H1 (cell line): Measurements from ENCODE around the gene TRIM15. TPM values are rescaled to one million over a fixed set of nuclear protein-coding genes. Genes with fewer than 3 reads are reported as not detected.

Source experiments
- CTCF ChIA-PET: fragments of 300-600 bp; sonication (Branson Sonifier 250); formaldehyde crosslinking; loops from one replicate; lab custom pipeline; 2021; ENCODE audit not compliant: partially characterized antibody; lab: Charles Lee
- POLR2A ChIA-PET: fragments of 300-600 bp; sonication (Branson Sonifier 250); formaldehyde crosslinking; loops from one replicate; lab custom pipeline; 2021; ENCODE audit warnings: inconsistent platforms; ENCODE audit not compliant: partially characterized antibody; lab: Charles Lee
- DNase-seq, 2 experiments: peaks; one replicate each; pipeline versions ENCODE4 v3.0.0 to v3.0.0-alpha.2; 2010 to 2022; ENCODE audit warnings: low spot score in 2 of 2, low read depth in 1 of 2, mixed read lengths in 1 of 2
- FAIRE-seq: peaks from 2 replicates; lab custom pipeline; 2011; peaks lifted over from hg19 to GRCh38; lab: Jason Lieb, UNC
- H2AFZ ChIP-seq: 2 replicates; pipeline ENCODE4 v1.8.1; 2012; ENCODE audit warnings: low read length, inconsistent platforms
- H2AK5ac ChIP-seq: 2 replicates; pipeline ENCODE4 v1.6.1; 2013; ENCODE audit warnings: low read depth, low read length
- H2BK120ac ChIP-seq: replicated peaks from 2 replicates; pipeline ENCODE3; 2013; ENCODE audit warnings: low read depth, low read length, inconsistent platforms
- H2BK12ac ChIP-seq: 2 replicates; pipeline ENCODE4 v1.6.1; 2013; ENCODE audit warnings: low read depth, low read length
- H2BK15ac ChIP-seq: 2 replicates; pipeline ENCODE4 v1.6.1; 2013; ENCODE audit warnings: low read length
- H2BK20ac ChIP-seq: 2 replicates; pipeline ENCODE4 v1.6.1; 2013; ENCODE audit warnings: low read length
- H2BK5ac ChIP-seq: 2 replicates; pipeline ENCODE4 v1.6.1; 2013; ENCODE audit warnings: low read depth, low read length
- H3K14ac ChIP-seq: 2 replicates; pipeline ENCODE4 v1.6.1; 2013; ENCODE audit warnings: inconsistent platforms; ENCODE audit not compliant: insufficient read length
- H3K18ac ChIP-seq: 2 replicates; pipeline ENCODE4 v1.6.1; 2013; ENCODE audit warnings: low read length; ENCODE audit errors: extremely low read depth
- H3K23ac ChIP-seq: 2 replicates; pipeline ENCODE4 v1.6.1; 2013; ENCODE audit warnings: inconsistent platforms; ENCODE audit not compliant: insufficient read length
- H3K23me2 ChIP-seq: 2 replicates; pipeline ENCODE4 v1.6.1; 2013; ENCODE audit warnings: low read depth, low read length
- H3K27ac ChIP-seq: 2 replicates; pipeline ENCODE4 v1.6.1; 2011; ENCODE audit warnings: low read depth, low read length, inconsistent platforms
- H3K27me3 ChIP-seq, 4 experiments: replicated peaks in 1 of 4; 1 replicate in 1 of 4; 2 replicates in 3 of 4; pipeline versions ENCODE4 v1.6.1 to v1.8.1; 2011 to 2013; ENCODE audit warnings: low read length in 3 of 4, mild to moderate bottlenecking in 3 of 4, inconsistent platforms in 2 of 4, mixed read lengths in 2 of 4, moderate library complexity in 1 of 4; ENCODE audit not compliant: control insufficient read depth in 3 of 4, insufficient read depth in 3 of 4; ENCODE audit errors: extremely low read depth in 1 of 4
- H3K36me3 ChIP-seq, 4 experiments: 2 replicates each; pipeline versions ENCODE4 v1.6.1 to v1.8.1; 2011 to 2013; ENCODE audit warnings: mild to moderate bottlenecking in 4 of 4, low read length in 3 of 4, moderate library complexity in 2 of 4, control low read depth in 1 of 4, inconsistent platforms in 1 of 4; ENCODE audit not compliant: insufficient read depth in 4 of 4, control insufficient read depth in 2 of 4
- H3K4ac ChIP-seq: replicated peaks from 2 replicates; pipeline ENCODE3; 2013; ENCODE audit warnings: low read length, low read depth, mixed read lengths, inconsistent platforms; ENCODE audit not compliant: insufficient read length
- H3K4me1 ChIP-seq, 4 experiments: replicated peaks in 1 of 4; 1 replicate in 1 of 4; 2 replicates in 3 of 4; pipeline versions ENCODE4 v1.6.1 to v1.8.1; 2011 to 2013; ENCODE audit warnings: low read length in 3 of 4, inconsistent platforms in 2 of 4, mixed read lengths in 1 of 4; ENCODE audit not compliant: insufficient read depth in 4 of 4, control insufficient read depth in 3 of 4
- H3K4me2 ChIP-seq, 2 experiments: 2 replicates each; pipeline versions ENCODE4 v1.6.1 to v1.8.1; 2011 to 2013; ENCODE audit warnings: low read depth in 2 of 2, low read length in 2 of 2, control low read depth in 1 of 2, inconsistent platforms in 1 of 2, mild to moderate bottlenecking in 1 of 2; ENCODE audit not compliant: insufficient read depth in 1 of 2
- H3K4me3 ChIP-seq, 4 experiments: fragments of 200-600, 300-600 bp in 1 of 4; sonication (generic), shearing (Covaris generic), sonication (Bioruptor Twin) in 1 of 4; 2 replicates each; pipeline versions ENCODE4 v1.5.1 to v1.8.1; 2011 to 2016; ENCODE audit warnings: low read length in 4 of 4, low read depth in 3 of 4, control low read depth in 2 of 4, inconsistent platforms in 2 of 4, mild to moderate bottlenecking in 2 of 4, mixed read lengths in 1 of 4, moderate library complexity in 1 of 4; ENCODE audit not compliant: insufficient read depth in 2 of 4; ENCODE audit errors: extremely low read depth in 1 of 4
- H3K56ac ChIP-seq: replicated peaks from 2 replicates; pipeline ENCODE3; 2013; ENCODE audit warnings: low read depth, mild to moderate bottlenecking, mixed read lengths, low read length, inconsistent platforms; ENCODE audit not compliant: insufficient read length
- H3K79me1 ChIP-seq: 2 replicates; pipeline ENCODE4 v1.6.1; 2013; ENCODE audit warnings: low read depth, low read length, control low read depth
- H3K79me2 ChIP-seq, 2 experiments: 2 replicates each; pipeline versions ENCODE4 v1.6.1 to v1.8.1; 2012 to 2013; ENCODE audit warnings: low read length in 2 of 2, mild to moderate bottlenecking in 2 of 2, inconsistent platforms in 1 of 2; ENCODE audit not compliant: insufficient read depth in 2 of 2, control insufficient read depth in 1 of 2
- H3K9ac ChIP-seq, 4 experiments: replicated peaks in 1 of 4; 1 replicate in 1 of 4; 2 replicates in 3 of 4; pipeline versions ENCODE4 v1.6.1 to v1.8.1; 2011 to 2013; ENCODE audit warnings: low read depth in 3 of 4, low read length in 3 of 4, control low read depth in 2 of 4, mild to moderate bottlenecking in 2 of 4, moderate library complexity in 2 of 4, inconsistent platforms in 1 of 4; ENCODE audit errors: extremely low read depth in 1 of 4
- H3K9me3 ChIP-seq, 2 experiments: 2 replicates each; pipeline versions ENCODE4 v1.6.1 to v1.8.1; 2012 to 2013; ENCODE audit warnings: mild to moderate bottlenecking in 2 of 2, moderate library complexity in 2 of 2, control low read depth in 1 of 2, inconsistent platforms in 1 of 2, low read depth in 1 of 2, low read length in 1 of 2, mixed read lengths in 1 of 2; ENCODE audit not compliant: insufficient read depth in 2 of 2
- H4K20me1 ChIP-seq, 2 experiments: replicated peaks in 1 of 2; 2 replicates each; pipeline versions ENCODE3 to v1.8.1; 2011 to 2013; ENCODE audit warnings: inconsistent platforms in 2 of 2, low read length in 2 of 2, mild to moderate bottlenecking in 1 of 2; ENCODE audit not compliant: insufficient read depth in 2 of 2, control insufficient read depth in 1 of 2
- H4K5ac ChIP-seq: 2 replicates; pipeline ENCODE4 v1.6.1; 2013; ENCODE audit warnings: low read length, low read depth, mixed read lengths, inconsistent platforms; ENCODE audit not compliant: insufficient read length
- H4K8ac ChIP-seq: 2 replicates; pipeline ENCODE4 v1.8.0; 2013; ENCODE audit warnings: mild to moderate bottlenecking, moderate library complexity, low read length, inconsistent platforms; ENCODE audit not compliant: insufficient read depth; ENCODE audit errors: extremely low read depth
- H4K91ac ChIP-seq: replicated peaks from 2 replicates; pipeline ENCODE3; 2013; ENCODE audit warnings: low read length, mixed read lengths, inconsistent platforms; ENCODE audit not compliant: insufficient read length
- EGR1 ChIP-seq: IDR thresholded peaks from 2 replicates; pipeline ENCODE4 v1.6.1; 2011; ENCODE audit warnings: low read depth, low read length, borderline replicate concordance
- EP300 ChIP-seq, 2 experiments: IDR thresholded peaks; 1 replicate in 1 of 2; 2 replicates in 1 of 2; pipeline ENCODE4 v1.6.1; 2011 to 2012; ENCODE audit warnings: low read depth in 2 of 2, low read length in 2 of 2, mild to moderate bottlenecking in 2 of 2, borderline replicate concordance in 1 of 2, inconsistent platforms in 1 of 2, moderate library complexity in 1 of 2
- HDAC2 ChIP-seq, 2 experiments: fragments of 300-600 bp in 1 of 2; sonication (generic) in 1 of 2; IDR thresholded peaks; 2 replicates each; pipeline ENCODE4 v1.6.1; 2011 to 2012; ENCODE audit warnings: low read depth in 2 of 2, low read length in 2 of 2, mild to moderate bottlenecking in 2 of 2, moderate library complexity in 2 of 2, borderline replicate concordance in 1 of 2, inconsistent platforms in 1 of 2
- RBBP5 ChIP-seq: IDR thresholded peaks from 2 replicates; pipeline ENCODE4 v1.7.1; 2012; ENCODE audit warnings: low read depth, mild to moderate bottlenecking, inconsistent platforms, low read length, moderate library complexity, borderline replicate concordance
- SIRT6 ChIP-seq: IDR thresholded peaks from one replicate; pipeline ENCODE4 v1.7.1; 2012; ENCODE audit warnings: low read length, inconsistent platforms
- YY1 ChIP-seq: IDR thresholded peaks from 2 replicates; pipeline ENCODE4 v1.6.1; 2011; ENCODE audit warnings: low read depth, mild to moderate bottlenecking, low read length
- WGBS, 2 experiments: shearing (Covaris generic) in 1 of 2; methylation state at CpG; one replicate each; pipeline versions ENCODE4 v1.1.6 to v1.1.7; 2013 to 2015; ENCODE audit warnings: low lambda C conversion rate in 2 of 2, mixed read lengths in 2 of 2, inconsistent platforms in 1 of 2, low coverage in 1 of 2, missing lambda C conversion rate in 1 of 2; ENCODE audit not compliant: insufficient replicate concordance in 2 of 2, insufficient coverage in 1 of 2, insufficient read length in 1 of 2; ENCODE audit errors: extremely low coverage in 1 of 2, missing lambda C conversion rate in 1 of 2; 5-methylcytosine and 5-hydroxymethylcytosine counted together
- polyA plus RNA-seq, 7 experiments: library from polyadenylated mRNA; depleted of rRNA in 3 of 7; stranded (reverse) in 5 of 7; unstranded in 2 of 7; fragments of >200 nt in 5 of 7; fragments of 200-250 nt in 2 of 7; gene quantifications; 1 replicate in 5 of 7; 2 replicates in 1 of 7; 4 replicates in 1 of 7; pipeline versions ENCODE4 v1.2.1 to v1.2.3, GENCODE V29; 2011 to 2013; ENCODE audit warnings: missing spikeins in 2 of 7, mixed read lengths in 2 of 7
- total RNA-seq: library from RNA; stranded (reverse); fragmentation: NEBNext Ultra II Directional; extraction: Animal tissue kit (Norgen Biotek cat#: 25700); gene quantifications from 2 replicates; pipeline ENCODE4 v1.2.1, GENCODE V29; 2021
- TF ChIP-seq, protein P1 (sequence below): IDR thresholded peaks from 2 replicates; pipeline ENCODE4 v1.6.1; 2011; ENCODE audit warnings: low read length, improper control_type of control experiment

Gene TRIM15
- total and polyA plus RNA-seq, 2 of the 8 experiments (the other 6 are each of a cell fraction or from before 2014, with no cell fraction given), result 0.18 to 0.48 TPM

DNA sequence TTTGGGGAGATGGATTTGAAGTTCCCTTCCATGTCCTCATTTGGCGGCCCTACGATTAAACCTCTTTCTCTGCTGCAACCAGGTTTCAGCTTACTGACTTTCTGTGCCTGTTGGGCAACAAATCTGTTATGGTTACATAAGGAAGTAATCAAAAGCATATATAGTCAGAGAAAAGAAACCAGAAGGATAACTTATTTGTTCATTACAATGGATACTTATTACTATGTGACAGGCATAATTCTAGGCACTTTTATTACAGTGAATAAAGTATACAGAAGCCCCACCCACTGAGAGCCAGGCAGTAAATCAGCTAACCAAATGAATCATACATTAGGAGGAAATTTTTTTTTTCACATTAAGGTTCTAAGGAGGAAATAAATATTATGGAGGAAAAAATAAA is 40.8 kb upstream of the TRIM15 start:
- H3K4ac ChIP-seq, result no peak overlapping the region
- ChIA-PET POLR2A (interaction anchor here (1.4 kb wide), 1 partner anchor 27 kb away, joined by 3 read pairs; no protein-coding TSS in a partner anchor), CTCF (interaction anchor here (2.6 to 7.2 kb wide), 2 partner anchors 9 to 18 kb away, joined by 15 to 87 read pairs; no protein-coding TSS in a partner anchor)
- H2AK5ac ChIP-seq, result no peak overlapping the region
- no peak overlapping the region for H2BK15ac ChIP-seq
- no peak overlapping the region for H4K8ac ChIP-seq
- no peak overlapping the region for H2AFZ ChIP-seq
- H3K36me3 ChIP-seq, result no peaks in the 10 kb centered on the region
- no peak overlapping the region for H3K9ac ChIP-seq
- no peak overlapping the region for H3K27ac ChIP-seq
- H3K79me1 ChIP-seq, result no peaks in the 10 kb centered on the region
- DNase-seq (no peak), FAIRE-seq (no peak)
- H3K27me3 ChIP-seq, result peaks cover 6 to 21% (median 20%) of the 10 kb centered on the region in 4 experiments
- H2BK12ac ChIP-seq, result no peak overlapping the region
- TF ChIP-seq HDAC2 (IDR thresholded peaks at IDR 0.05; ENCODE audit: borderline replicate concordance in 1 of 2, low read depth in 2 of 2, low read length in 2 of 2), result no peak
- TF ChIP-seq EGR1, result no peak
- TF ChIP-seq RBBP5, result no peak
- TF ChIP-seq EP300 (IDR thresholded peaks at IDR 0.05; ENCODE audit: borderline replicate concordance in 1 of 2, low read depth in 2 of 2, low read length in 2 of 2), result no peak
- no peak for TF ChIP-seq YY1
- no peak for TF ChIP-seq SIRT6
- TF ChIP-seq, protein P1, sequence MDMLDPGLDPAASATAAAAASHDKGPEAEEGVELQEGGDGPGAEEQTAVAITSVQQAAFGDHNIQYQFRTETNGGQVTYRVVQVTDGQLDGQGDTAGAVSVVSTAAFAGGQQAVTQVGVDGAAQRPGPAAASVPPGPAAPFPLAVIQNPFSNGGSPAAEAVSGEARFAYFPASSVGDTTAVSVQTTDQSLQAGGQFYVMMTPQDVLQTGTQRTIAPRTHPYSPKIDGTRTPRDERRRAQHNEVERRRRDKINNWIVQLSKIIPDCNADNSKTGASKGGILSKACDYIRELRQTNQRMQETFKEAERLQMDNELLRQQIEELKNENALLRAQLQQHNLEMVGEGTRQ, result no peak
- H4K20me1 ChIP-seq, result no peaks in the 10 kb centered on the region
- no peak overlapping the region for H3K4me2 ChIP-seq
- H3K23ac ChIP-seq, result no peak overlapping the region
- no peak overlapping the region for H3K14ac ChIP-seq
- no peak overlapping the region for H3K56ac ChIP-seq
- no peak overlapping the region for H4K5ac ChIP-seq
- H3K79me2 ChIP-seq, result no peaks in the 10 kb centered on the region
- WGBS, 2 experiments, result 65% methylated on average over 2 of the region's 2 CpGs; no CpG with 5 or more reads in 1 of the 2 experiments
- H3K4me1 ChIP-seq, result no peaks in the 10 kb centered on the region; a peak in 3 of 7 replicates
- H3K4me3 ChIP-seq, result no peak overlapping the region
- H3K9me3 ChIP-seq, result no peaks in the 10 kb centered on the region
- H4K91ac ChIP-seq, result no peak overlapping the region
- no peak overlapping the region for H2BK20ac ChIP-seq
- H3K18ac ChIP-seq, result no peak overlapping the region
- H3K23me2 ChIP-seq, result peaks cover 4% of the 10 kb centered on the region; the same call in 1 of the 2 replicates
- no peak overlapping the region for H2BK120ac ChIP-seq
- no peak overlapping the region for H2BK5ac ChIP-seq
